HFF-Myc (cell line): ENCODE measurements around the gene SCGB1C1.

Source experiments
- DNase-seq: peaks from one replicate; pipeline ENCODE4 v3.0.0-alpha.2; 2011; ENCODE audit warnings: low read depth; ENCODE audit errors: extremely low read depth
- H3K4me3 ChIP-seq: replicated peaks from 2 replicates; pipeline ENCODE4 v1.5.1; 2011; ENCODE audit warnings: low read depth, mild to moderate bottlenecking, control low read depth, low read length
- TF ChIP-seq, protein P1 (sequence below): IDR thresholded peaks from 2 replicates; pipeline ENCODE4 v1.5.1; 2012; ENCODE audit warnings: mild to moderate bottlenecking, low read depth, low read length, control low read depth; ENCODE audit errors: missing control alignments

SCGB1C1 gene

DNA sequence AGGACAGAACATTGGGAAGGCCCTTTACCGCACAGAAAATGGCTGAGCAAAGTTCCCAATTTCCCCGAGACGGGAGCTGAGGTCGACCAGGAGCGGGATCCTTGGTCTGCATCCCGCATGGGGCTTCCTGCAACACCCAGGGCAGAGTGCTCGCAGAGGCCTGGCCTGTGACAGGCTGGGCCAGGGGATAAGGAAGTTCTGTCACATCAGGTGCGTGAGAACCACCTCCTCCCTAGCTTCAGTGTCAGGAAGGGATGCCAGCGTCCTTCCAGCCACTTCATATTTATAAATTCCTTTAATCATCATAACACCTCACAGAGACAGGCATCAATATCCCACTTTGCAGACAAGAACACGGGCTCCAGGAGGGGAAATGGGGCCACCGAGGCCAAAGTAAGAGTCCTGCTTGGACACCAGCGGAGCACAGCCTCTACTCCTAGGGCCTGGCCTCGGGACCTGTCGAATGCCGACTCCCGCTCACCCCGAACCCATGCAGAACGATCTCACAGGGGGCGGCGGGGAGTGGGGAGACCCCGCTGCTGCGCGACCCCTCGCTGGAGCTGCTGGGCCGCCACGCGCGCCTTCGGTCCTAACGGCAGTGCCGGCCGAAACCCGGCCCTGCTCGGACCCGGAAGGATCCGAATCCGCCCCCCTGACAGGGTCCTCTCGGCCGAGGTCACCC is 13.8 kb downstream of the SCGB1C1 start:
- TF ChIP-seq, protein P1, sequence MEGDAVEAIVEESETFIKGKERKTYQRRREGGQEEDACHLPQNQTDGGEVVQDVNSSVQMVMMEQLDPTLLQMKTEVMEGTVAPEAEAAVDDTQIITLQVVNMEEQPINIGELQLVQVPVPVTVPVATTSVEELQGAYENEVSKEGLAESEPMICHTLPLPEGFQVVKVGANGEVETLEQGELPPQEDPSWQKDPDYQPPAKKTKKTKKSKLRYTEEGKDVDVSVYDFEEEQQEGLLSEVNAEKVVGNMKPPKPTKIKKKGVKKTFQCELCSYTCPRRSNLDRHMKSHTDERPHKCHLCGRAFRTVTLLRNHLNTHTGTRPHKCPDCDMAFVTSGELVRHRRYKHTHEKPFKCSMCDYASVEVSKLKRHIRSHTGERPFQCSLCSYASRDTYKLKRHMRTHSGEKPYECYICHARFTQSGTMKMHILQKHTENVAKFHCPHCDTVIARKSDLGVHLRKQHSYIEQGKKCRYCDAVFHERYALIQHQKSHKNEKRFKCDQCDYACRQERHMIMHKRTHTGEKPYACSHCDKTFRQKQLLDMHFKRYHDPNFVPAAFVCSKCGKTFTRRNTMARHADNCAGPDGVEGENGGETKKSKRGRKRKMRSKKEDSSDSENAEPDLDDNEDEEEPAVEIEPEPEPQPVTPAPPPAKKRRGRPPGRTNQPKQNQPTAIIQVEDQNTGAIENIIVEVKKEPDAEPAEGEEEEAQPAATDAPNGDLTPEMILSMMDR = no peak
- no peak for DNase-seq
- H3K4me3 ChIP-seq = peak overlapping the region; percentile 70

DNA sequence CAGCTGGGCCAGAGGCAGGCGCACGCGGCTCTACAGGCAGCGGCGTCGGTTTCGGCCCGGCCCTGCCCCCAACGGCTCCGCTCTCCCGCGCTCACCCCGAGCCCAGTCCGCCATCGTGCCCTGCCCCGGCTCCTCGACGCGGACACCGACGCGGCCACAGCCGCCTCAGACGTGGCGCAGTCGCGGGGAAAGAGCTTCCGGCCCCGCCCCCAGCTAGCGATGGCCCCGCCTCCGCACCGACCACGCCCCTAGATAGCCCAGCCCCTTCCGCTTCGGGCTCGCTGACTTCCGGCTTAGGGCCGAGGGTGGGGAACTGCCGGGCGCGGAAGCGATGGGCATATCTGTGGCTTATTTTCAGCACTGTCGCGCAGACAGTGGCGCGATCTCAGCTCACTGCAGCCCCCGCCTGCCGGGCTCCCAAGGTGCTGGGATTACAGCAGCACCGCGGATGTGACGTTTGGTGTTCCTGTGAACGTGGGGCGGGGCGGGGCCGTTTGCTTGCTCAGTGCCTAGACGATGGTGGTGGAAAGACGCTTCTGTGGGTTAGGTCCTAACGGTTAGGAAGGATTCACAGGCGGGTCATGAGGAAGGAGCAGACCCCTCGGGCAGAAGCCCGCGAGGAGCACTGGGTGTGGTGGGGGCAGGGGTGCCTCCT is 14.5 kb downstream of the SCGB1C1 start, which contains the start of the genes BET1L and RIC8A:
BET1L (minus strand) TSS at position 192 of the 655 bp plus-strand sequence; CDS start at position 114, 78 bp downstream.
RIC8A (plus strand) TSS at position 501 of the 655 bp plus-strand sequence. CDS start 1,147 bp downstream, outside the sequence.
- H3K4me3 ChIP-seq = peak within 1 kb of the TSS; percentile 70
- TF ChIP-seq, protein P1 = no peak
- peak; percentile 94 for DNase-seq

DNA sequence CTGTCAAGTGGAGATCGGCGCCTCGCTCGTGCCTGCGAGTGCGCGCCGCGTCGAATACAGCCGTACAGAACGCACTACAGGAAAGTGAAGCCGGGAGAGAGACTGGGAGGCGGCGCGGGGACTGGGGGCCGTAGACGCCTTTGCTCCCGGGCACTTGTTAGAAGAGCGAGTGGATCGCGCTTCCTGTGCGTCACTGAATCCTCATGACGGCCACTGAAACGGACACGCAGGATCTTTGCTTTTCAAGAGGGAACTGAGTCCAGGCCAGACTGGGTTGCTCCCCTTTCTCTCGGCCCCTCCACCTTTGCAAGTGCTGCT is 14.9 kb downstream of the SCGB1C1 start:
- DNase-seq = no peak
- H3K4me3 ChIP-seq = peak overlapping the region; percentile 70
- TF ChIP-seq, protein P1 = no peak

DNA sequence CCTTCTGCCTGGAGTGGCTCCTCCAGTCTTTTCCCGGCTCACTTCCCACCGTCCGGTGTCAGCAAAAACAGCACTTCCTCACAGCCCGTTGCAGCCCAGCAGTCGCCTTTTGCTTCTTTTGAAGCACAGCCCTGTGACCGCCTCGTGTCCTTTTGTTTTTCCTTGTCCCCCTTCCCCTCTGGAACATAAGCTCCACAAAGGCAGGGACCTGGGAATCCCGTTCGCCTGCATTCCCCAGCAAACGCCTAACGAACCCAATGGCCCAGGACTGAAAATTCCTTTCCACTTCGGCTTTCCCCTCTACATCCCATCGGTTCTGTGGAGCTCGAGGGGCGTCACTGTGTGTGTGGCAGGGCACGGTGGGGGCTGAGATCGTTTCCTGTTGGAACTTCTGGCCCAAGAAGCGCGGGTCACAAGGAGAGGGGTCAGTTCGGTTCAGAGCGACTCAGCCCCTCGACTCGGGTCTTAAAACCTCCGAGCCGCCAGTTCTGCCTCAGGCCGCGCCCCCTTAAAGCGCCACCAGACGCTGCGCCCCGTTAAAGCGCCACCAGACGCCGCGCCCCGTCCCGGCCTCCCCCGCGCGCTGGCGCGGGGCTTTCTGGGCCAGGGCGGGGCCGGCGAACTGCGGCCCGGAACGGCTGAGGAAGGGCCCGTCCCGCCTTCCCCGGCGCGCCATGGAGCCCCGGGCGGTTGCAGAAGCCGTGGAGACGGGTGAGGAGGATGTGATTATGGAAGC is 15.5 kb downstream of the SCGB1C1 start:
- TF ChIP-seq, protein P1 = no peak
- H3K4me3 ChIP-seq = peak overlapping the region; percentile 70
- no peak for DNase-seq

DNA sequence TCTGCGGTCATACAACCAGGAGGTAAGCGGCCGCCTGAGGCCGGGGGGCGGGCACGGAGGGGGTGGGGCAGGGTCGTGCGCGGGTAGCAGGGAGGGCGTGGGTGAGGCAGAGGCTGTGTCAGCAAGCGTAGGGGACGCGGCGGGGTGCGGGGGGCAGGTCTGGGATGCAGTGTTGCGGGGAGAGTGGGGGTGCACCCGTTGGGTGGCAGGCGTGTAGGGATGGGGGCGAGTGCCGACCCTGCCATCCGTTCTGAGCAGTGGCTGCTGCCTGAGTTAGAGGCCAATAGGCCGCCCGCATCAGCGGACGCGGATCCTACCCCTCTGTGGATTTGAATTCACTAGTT is 16.0 kb downstream of the SCGB1C1 start:
- TF ChIP-seq, protein P1 = no peak
- H3K4me3 ChIP-seq = peak overlapping the region; percentile 70
- no peak for DNase-seq

DNA sequence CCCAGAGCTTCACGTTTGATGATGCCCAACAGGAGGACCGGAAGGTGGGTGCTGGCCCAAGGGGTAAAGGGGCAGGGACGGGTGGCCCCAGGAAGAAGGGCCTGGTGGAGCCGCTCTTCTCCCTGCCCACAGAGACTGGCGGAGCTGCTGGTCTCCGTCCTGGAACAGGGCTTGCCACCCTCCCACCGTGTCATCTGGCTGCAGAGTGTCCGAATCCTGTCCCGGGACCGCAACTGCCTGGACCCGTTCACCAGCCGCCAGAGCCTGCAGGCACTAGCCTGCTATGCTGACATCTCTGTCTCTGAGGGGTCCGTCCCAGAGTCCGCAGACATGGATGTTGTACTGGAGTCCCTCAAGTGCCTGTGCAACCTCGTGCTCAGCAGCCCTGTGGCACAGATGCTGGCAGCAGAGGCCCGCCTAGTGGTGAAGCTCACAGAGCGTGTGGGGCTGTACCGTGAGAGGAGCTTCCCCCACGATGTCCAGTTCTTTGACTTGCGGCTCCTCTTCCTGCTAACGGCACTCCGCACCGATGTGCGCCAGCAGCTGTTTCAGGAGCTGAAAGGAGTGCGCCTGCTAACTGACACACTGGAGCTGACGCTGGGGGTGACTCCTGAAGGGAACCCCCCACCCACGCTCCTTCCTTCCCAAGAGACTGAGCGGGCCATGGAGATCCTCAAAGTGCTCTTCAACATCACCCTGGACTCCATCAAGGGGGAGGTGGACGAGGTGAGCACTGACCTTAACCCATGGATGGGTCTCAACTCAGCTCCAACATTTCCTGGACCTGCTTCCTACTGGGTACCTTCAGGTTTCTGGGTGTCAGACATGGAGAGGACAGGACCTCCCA is 16.6 kb downstream of the SCGB1C1 start:
- no peak for DNase-seq
- TF ChIP-seq, protein P1 = peak; percentile 3
- peak overlapping the region; percentile 70 for H3K4me3 ChIP-seq
